Spleen (tissue), 11 donors: ENCODE data around the gene EXD3. TPM values are rescaled to one million over a fixed set of nuclear protein-coding genes. Genes with fewer than 3 reads are reported as not detected.

Experiments
- DNase-seq: peaks from one replicate; pipeline ENCODE4 v3.0.0-alpha.2; 2020
- H3K27ac ChIP-seq, 8 donors: fragments of 200-600 bp; sonication (generic) in 7 of 8; 1 replicate in 4 of 8; 2 replicates in 4 of 8; pipeline versions ENCODE4 v1.5.0 to v1.8.0; 2016 to 2021; ENCODE audit warnings: inconsistent platforms in 4 of 8, mild to moderate bottlenecking in 4 of 8, moderate library complexity in 1 of 8
- H3K27me3 ChIP-seq, 7 donors: fragments of 200-600 bp; sonication (generic) in 6 of 7; replicated peaks in 1 of 7; 1 replicate in 4 of 7; 2 replicates in 3 of 7; pipeline versions ENCODE4 v1.5.0 to v1.8.0; 2016 to 2021; ENCODE audit warnings: inconsistent platforms in 3 of 7, mild to moderate bottlenecking in 1 of 7
- H3K36me3 ChIP-seq, 6 donors: fragments of 200-600 bp; sonication (generic) in 5 of 6; 1 replicate in 4 of 6; 2 replicates in 2 of 6; pipeline versions ENCODE4 v1.5.0 to v1.8.0; 2016 to 2021; ENCODE audit warnings: inconsistent platforms in 2 of 6
- H3K4me1 ChIP-seq, 6 donors: fragments of 200-600 bp; sonication (generic) in 5 of 6; 1 replicate in 3 of 6; 2 replicates in 3 of 6; pipeline versions ENCODE4 v1.5.0 to v1.8.0; 2016 to 2021; ENCODE audit warnings: inconsistent platforms in 3 of 6
- H3K4me3 ChIP-seq, 8 donors: fragments of 200-600 bp; sonication (generic) in 7 of 8; 1 replicate in 4 of 8; 2 replicates in 4 of 8; pipeline versions ENCODE4 v1.5.0 to v1.8.0; 2016 to 2021; ENCODE audit warnings: inconsistent platforms in 4 of 8, mild to moderate bottlenecking in 4 of 8, moderate library complexity in 2 of 8
- H3K9me3 ChIP-seq, 8 donors: fragments of 200-600 bp; sonication (generic) in 7 of 8; 1 replicate in 4 of 8; 2 replicates in 4 of 8; pipeline versions ENCODE4 v1.5.0 to v1.8.0; 2016 to 2021; ENCODE audit warnings: inconsistent platforms in 4 of 8
- POLR2A ChIP-seq, 3 donors: fragments of 450-650 bp; IDR thresholded peaks; one replicate each; pipeline ENCODE4 v1.5.1; 2017; ENCODE audit warnings: antibody characterized with exemption in 3 of 3, mild to moderate bottlenecking in 1 of 3
- POLR2AphosphoS5 ChIP-seq, 3 donors: sonication (generic); formaldehyde crosslinking; IDR thresholded peaks; one replicate each; pipeline ENCODE4 v1.5.1; 2017; ENCODE audit warnings: antibody characterized with exemption in 3 of 3
- WGBS, 5 donors: extraction: QIAGEN DNeasy Blood & Tissue Kit in 3 of 5; methylation state at CpG; one replicate each; pipeline versions ENCODE4 v1.1.5 to v1.1.7; 2013 to 2018; 5-methylcytosine and 5-hydroxymethylcytosine counted together
- intact Hi-C: fragments of 100-400 bp; cut with DNase I; formaldehyde crosslinking; loops from one replicate; pipeline ENCODE4 v1.15.0; 2023; ENCODE audit warnings: low total_unique reads
- polyA plus RNA-seq, 3 donors: library from polyadenylated mRNA; stranded (reverse); fragments of 200-250 nt; gene quantifications; one replicate each; pipeline ENCODE4 v1.2.1, GENCODE V29; 2013
- total RNA-seq, 7 donors: library from RNA; depleted of rRNA in 3 of 7; stranded (reverse); fragments of >200 nt in 3 of 7; fragmentation: NEBNext Ultra II Directional in 4 of 7; extraction: Animal tissue kit (Norgen Biotek cat#: 25700) in 4 of 7; gene quantifications; one replicate each; pipeline versions ENCODE4 v1.1.0 to v1.2.1, GENCODE V29; 2016 to 2021
- TF ChIP-seq, protein P1 (sequence below), 11 experiments: fragments of 200-600 bp in 7 of 11; fragments of 450-650 bp in 4 of 11; sonication (generic) in 4 of 11; IDR thresholded peaks in 8 of 11; conservative IDR thresholded peaks in 3 of 11; 1 replicate in 7 of 11; 2 replicates in 4 of 11; pipeline versions ENCODE4 v1.4.0 to v1.8.0; 2016 to 2021; ENCODE audit warnings: antibody characterized with exemption in 11 of 11, inconsistent platforms in 4 of 11, mild to moderate bottlenecking in 1 of 11
- donor health status: healthy with polysubstance abuse.
- donor health status: DM: no; HTN: no; CAD: no; lungs with moderate emphysema.
- donor health status: DM: no; HTN: no; CAD: no.
- donor health status: Bipolar disorder and iron deficiency.
- donor health status: healthy.
- donor health status: DM: no; HTN: no; CAD: no.
- donor health status: DM: yes; HTN: yes; CAD: no.

Gene EXD3
- total and polyA plus RNA-seq, 10 donors: 14.5 to 62.3 (median 36.3) TPM

- intact Hi-C loops: no loop called here
These were observed 113.4 kb downstream of the EXD3 start for GRCh38 chr9:137309368-137310188.

DNA sequence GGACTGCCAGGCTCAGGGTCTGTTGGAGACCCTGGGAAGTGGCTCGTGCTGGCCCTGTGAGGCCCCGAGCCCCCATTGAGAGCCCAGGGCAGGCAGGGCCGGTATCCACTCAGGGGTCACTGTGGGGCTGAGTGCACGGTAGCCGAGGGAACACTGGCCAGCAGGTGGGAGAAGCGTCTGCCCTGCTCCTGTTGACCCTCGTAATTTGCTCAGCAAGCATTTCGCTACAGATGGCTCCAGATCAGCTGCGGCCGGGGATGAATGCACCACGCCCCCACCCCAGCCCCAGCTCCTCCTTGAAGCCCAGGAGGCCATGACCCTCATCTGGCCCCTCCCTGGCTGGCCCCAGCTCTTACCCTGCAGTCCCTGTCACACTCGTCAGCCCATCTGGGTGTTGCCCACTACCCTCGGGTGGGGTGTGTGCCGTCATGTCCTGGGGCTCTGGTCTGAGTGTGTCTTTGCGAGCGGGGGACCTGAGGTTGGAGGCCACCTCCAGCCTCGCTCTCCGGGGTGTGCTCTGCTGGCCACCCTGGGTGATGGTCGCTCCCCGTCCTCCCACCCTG lies 114.8 kb downstream of the EXD3 start:
- H3K27ac ChIP-seq: no peak overlapping the region
- intact Hi-C loops: no loop called here
- H3K9me3 ChIP-seq: no peaks in the 10 kb centered on the region
- H3K27me3 ChIP-seq: peaks cover 0 to 48% (median 5%) of the 10 kb centered on the region in 7 donors
- no peak for DNase-seq
- TF ChIP-seq POLR2AphosphoS5 (IDR thresholded peaks at IDR 0.05) (peak in 1 of 3 donors; percentile 16), POLR2A (IDR thresholded peaks at IDR 0.05) (no peak)
- TF ChIP-seq, protein P1, sequence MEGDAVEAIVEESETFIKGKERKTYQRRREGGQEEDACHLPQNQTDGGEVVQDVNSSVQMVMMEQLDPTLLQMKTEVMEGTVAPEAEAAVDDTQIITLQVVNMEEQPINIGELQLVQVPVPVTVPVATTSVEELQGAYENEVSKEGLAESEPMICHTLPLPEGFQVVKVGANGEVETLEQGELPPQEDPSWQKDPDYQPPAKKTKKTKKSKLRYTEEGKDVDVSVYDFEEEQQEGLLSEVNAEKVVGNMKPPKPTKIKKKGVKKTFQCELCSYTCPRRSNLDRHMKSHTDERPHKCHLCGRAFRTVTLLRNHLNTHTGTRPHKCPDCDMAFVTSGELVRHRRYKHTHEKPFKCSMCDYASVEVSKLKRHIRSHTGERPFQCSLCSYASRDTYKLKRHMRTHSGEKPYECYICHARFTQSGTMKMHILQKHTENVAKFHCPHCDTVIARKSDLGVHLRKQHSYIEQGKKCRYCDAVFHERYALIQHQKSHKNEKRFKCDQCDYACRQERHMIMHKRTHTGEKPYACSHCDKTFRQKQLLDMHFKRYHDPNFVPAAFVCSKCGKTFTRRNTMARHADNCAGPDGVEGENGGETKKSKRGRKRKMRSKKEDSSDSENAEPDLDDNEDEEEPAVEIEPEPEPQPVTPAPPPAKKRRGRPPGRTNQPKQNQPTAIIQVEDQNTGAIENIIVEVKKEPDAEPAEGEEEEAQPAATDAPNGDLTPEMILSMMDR (IDR thresholded peaks at IDR 0.05 in 8 of 11, conservative IDR thresholded peaks at IDR 0.05 in 3 of 11): no peak
- no peak overlapping the region for H3K4me3 ChIP-seq
- H3K36me3 ChIP-seq: no peaks in the 10 kb centered on the region
- 75 to 84% (median 77%) methylated on average over 9 to 20 of the region's 20 CpGs for WGBS, 5 donors
- H3K4me1 ChIP-seq: peaks cover 26 to 69% (median 47%) of the 10 kb centered on the region in 6 donors

More at GRCh38 chr9:137309368-137310188, 113.4 kb downstream of the EXD3 start:
- Histone ChIP-seq H3K27me3 (peaks cover 0 to 35% (median 5%) of the 10 kb centered on the region in 7 donors), H3K27ac (no peak overlapping the region), H3K36me3 (no peaks in the 10 kb centered on the region), H3K9me3 (no peaks in the 10 kb centered on the region), H3K4me1 (peaks cover 24 to 56% (median 33%) of the 10 kb centered on the region in 6 donors), H3K4me3 (no peak overlapping the region)
- peak; percentile 44 for DNase-seq
- TF ChIP-seq POLR2A (IDR thresholded peaks at IDR 0.05) (no peak), POLR2AphosphoS5 (IDR thresholded peaks at IDR 0.05) (no peak)
- TF ChIP-seq, protein P1 (IDR thresholded peaks at IDR 0.05 in 8 of 11, conservative IDR thresholded peaks at IDR 0.05 in 3 of 11): no peak
- WGBS, 5 donors: 84 to 92% (median 86%) methylated on average over 11 to 15 of the region's 15 CpGs

DNA sequence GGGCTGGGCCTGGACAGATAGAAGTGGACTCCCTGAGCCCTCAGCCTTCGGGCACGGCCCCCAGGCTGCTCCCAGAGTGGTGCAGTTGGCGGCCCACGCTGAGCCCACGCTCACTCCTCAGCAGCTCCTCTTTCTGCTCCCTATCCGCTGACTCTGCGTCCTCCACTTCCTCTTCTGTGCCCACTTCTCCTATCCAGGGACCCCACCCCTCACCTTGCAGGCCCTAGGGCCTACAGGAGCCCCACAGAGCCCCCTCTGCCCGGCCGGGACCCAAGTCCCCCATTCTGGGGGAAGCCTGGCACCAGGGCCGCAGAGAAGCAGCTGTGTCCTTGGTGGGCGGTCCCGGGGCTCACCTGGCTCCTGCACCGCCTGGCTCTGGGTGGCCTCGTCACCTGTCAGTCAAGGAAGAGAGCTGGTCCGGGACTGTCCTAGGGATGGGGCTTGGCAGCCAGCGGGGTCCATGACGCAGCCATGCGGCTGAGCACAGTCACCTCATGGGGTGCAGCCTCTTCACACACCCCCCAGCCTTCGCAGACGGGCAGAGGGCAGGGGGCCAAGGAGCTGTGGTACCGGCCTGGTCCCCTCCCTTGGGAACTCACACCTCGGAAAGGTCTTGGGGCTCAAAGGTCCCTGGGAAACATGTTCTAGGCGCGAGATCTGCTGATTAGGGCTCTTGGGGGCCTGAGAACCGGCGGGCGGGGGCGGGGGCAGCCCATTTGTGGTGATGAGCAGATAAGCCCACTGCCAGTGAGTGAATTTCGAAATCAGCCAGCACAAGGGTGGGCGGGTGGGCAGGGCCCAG lies 115.5 kb downstream of the EXD3 start:
- peak; percentile 77 for DNase-seq
- Histone ChIP-seq H3K4me3 (no peak overlapping the region), H3K36me3 (no peaks in the 10 kb centered on the region), H3K27ac (peak overlapping the region in 2 of 8 donors; percentile 68), H3K27me3 (peaks cover 0 to 55% (median 5%) of the 10 kb centered on the region in 7 donors), H3K4me1 (peaks cover 33 to 75% (median 54%) of the 10 kb centered on the region in 6 donors), H3K9me3 (no peaks in the 10 kb centered on the region)
- TF ChIP-seq POLR2A (IDR thresholded peaks at IDR 0.05) (no peak), POLR2AphosphoS5 (IDR thresholded peaks at IDR 0.05) (peak in 1 of 3 donors; percentile 2)
- TF ChIP-seq, protein P1 (IDR thresholded peaks at IDR 0.05 in 8 of 11, conservative IDR thresholded peaks at IDR 0.05 in 3 of 11): no peak
- intact Hi-C loops: no loop called here
- 26 to 40% (median 32%) methylated on average over 21 to 30 of the region's 30 CpGs for WGBS, 5 donors
